Islet precursor cell (in vitro differentiated cells): Measurements from ENCODE around the gene TTLL8.

Source experiments
- DNase-seq: peaks from one replicate; pipeline ENCODE4 v3.0.0-alpha.2; 2018

TTLL8 gene

DNA sequence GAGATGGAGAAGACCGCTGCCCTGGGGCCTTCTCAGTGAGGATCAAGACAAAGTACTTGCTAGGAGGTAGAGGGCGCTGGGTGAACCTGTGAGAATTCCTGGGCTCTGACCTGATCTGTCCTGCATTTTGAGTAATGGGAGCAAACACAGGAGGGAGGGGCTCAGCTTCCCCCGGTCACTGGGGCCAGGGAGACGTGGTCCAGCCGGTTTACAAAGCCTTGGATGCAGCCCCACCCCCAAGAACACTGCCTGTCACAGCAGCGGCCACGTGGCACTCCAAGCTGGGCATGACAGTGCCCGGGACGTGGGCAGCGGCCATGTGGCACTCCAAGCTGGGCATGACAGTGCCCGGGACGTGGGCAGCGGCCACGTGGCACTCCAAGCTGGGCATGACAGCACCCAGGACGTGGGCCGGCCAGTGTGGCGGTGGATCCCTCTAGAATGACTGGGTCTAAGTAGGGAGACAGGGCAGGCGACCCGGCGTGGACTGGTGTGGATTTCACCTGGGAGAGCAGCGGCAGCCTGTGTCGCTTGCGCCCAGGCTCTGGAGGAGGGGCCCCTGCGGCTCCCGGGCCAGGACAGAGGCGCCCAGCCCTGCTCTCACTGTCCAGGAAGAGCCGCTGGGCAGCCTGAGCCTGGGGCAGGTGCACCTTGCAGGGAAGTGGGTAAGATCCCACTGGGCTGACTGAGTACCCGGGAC is 2.5 kb upstream of the TTLL8 start:
- DNase-seq: no peak

DNA sequence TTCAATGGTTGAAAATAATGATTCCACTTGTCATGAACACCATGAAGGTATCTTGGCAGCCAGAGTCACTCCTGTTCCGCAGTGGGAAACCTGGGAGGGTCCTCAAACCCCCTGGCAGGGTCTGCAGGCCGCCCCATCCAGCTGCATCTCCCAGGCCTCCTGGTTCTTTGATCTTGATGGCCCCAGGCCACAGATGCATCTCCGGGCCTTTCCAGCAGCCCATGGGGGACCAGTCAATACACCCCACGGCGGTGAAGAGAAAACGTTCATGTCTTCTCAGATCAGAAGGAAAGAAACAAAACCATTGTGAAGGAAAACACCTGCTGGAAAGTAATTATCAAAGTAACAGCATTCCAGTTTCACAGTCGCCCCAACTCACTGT is 1.8 kb upstream of the TTLL8 start:
- no peak for DNase-seq

DNA sequence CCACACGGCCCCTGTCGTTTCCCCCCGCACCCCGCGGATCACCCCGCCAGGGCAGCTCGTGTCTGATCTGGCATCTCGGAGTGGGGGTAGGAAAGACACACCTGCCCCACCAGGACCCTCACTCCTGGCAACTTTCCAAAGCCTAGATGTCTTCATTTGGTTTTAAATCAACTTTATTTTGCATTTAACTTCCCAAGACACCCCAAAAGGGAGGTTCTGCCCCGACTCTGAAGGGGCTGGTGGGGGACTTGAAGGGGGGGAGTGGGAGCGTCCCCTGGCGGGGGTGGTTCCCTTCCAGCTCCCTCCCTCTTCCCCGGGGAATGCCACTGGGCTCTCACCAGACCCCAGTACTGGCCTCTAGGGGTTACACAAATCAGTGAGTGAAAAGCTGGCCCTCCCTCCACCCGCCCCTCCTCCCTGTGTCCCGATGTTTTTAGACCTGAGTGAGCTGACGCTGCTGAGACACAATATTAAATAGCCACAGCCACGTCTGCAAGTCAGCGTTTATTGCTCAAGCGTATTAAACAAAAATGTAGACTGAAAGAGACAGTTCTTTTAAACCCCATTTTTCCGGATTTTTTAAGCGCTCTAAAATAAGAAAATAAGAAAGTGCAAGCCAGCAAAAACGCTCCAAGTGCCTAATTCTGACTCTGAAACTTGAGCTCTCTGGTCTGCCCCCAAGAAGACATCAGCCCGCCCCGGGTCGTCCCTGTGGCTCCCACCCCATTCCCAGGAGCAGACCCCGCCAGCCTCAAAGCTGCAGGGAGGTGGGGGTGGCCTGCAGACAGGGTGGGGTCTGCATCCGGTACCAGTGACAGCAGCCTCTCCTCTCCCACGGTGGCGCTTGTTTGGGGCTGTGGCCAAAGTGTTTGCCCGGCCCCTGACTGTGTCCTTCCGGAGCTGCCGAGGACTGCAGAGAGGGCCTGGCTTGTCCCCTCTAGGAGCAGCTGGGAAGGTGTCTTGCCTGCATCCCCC is 1.1 kb upstream of the TTLL8 start:
- DNase-seq: no peak

DNA sequence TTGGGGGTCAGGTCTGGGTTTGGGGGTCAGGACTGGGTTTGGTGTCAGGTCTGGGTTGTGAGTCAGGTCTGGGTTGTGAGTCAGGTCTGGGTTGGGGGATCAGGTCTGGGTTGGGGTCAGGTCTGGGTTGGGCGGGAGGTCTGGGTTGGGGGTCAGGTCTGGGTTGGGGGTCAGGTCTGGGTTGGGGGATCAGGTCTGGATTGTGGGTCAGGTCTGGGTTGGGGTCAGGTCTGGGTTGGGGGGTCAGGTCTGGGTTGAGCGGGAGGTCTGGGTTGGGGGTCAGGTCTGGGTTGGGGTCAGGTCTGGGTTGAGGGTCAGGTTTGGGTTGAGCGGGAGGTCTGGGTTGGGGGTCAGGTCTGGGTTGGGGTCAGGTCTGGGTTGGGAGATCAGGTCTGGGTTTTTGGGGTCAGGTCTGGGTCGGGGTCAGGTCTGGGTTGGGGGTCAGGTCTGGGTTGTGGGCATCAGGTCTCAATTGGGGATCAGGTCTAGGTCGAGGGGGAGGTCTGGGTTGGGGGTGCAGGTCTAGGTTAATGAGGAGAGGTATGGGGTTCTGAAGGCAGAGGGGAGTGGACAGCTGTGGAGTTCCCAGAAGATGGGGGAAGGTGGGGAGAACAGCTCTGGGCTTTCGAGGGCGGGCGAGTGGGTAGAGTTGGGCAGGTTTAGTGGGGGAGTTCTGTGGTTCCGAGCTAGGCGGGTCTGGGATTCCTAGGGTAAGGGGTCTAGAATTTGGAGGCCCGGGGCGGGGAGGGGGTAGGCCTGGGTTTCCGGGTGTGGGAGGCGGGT is 629 bp downstream of the TTLL8 start:
- DNase-seq: no peak

GRCh38 chr22:50056214-50056972 is 1.7 kb downstream of the TTLL8 start:
- DNase-seq: no peak

DNA sequence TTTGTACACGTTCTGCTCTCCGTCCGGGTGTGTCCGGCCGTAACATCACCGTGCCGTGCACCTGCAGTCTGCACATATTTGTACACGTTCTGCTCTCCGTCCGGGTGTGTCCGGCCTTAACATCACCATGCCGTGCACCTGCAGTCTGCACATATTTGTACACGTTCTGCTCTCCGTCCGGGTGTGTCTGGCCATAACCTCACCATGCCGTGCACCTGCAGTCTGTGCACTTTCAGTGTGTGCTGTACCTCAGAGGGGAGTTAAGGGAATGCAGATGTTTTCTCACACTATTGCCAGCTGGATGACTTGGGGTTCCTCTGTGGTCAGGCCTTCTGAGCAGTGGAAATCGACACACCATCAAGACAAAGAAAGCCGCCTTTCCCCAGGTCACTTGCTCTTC is 4.2 kb downstream of the TTLL8 start:
- no peak for DNase-seq

DNA sequence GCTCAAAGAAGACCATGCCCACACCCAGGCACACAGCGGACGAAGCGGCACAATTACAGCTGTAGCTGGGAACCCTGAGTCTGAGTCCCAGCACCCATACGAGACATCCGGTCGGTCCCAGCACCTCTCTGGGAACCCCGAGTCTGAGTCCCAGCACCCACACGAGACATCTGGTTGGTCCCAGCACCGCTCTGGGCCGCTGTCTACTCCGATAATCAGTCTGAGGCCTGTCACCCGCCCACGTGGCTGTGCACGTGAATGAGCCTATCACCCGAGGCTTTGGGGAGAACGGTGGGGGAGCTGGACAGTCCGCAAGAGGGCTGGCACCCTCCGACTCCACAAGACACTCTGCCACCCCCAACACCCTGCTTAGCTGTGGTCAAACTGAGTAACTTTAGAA is 6.2 kb downstream of the TTLL8 start:
- DNase-seq: no peak

GRCh38 chr22:50049299-50050195 is 8.6 kb downstream of the TTLL8 start:
- DNase-seq: no peak

GRCh38 chr22:50048836-50049235 is 9.3 kb downstream of the TTLL8 start:
- DNase-seq: no peak

- DNase-seq: no peak
Observed at GRCh38 chr22:50048061-50048765, 9.9 kb downstream of the TTLL8 start.

DNA sequence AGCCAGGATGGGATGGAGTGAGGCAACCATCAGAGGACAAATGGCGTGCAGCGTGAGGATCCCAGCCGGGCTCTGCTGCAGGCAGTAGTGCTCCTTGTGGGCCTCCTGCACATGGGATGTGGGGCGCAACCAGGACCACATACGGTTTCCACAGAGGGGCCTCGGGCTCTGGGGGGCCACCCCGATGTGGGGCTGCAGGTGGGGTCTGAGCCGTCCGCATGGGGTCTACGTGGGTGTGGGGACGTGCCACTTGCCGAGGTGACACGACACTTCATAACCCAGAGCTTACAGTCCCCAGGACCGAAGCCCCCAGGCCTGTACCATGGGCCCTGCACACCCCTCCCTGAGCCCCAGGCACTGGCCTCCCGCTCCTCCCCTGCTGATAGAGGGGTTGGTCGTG is 10.8 kb downstream of the TTLL8 start:
- DNase-seq: no peak

DNA sequence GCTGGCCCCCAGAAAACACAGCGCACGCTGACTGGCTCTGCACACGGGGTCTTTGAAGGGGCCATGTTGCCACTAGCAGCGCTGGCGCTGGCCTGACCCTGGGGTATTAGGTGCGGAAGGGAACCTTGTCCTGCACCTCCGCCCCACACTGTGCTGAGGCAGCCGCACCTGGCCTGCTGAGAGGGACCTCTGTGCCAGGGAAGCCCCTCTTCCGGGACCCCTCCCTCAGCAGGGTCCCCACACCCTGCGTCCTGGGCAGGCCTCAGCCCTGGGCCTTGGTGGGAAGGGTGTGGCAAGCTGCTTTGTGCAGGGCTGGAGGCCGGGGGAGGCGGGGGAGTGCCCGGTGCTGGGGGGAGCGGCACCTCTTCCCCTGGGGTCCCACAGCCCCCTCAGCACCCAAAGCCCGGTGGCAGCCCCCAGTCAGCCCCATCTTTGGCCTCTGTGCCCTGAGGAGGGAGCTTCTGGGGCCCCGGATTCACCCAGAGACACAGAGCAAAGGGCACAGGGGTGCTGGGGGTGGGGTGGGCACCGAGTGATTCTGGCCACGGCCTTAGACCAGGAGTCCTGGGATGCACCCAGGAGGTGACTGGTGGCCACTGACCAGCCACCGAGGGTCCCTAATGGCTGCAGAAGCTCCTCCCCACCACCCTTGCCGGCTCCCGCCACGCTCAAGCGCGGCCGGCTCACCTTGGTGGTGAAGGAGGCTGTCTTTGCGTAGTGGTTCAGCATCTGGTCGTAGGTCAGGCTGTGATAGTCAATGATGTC is 11.4 kb downstream of the TTLL8 start:
- no peak for DNase-seq

DNA sequence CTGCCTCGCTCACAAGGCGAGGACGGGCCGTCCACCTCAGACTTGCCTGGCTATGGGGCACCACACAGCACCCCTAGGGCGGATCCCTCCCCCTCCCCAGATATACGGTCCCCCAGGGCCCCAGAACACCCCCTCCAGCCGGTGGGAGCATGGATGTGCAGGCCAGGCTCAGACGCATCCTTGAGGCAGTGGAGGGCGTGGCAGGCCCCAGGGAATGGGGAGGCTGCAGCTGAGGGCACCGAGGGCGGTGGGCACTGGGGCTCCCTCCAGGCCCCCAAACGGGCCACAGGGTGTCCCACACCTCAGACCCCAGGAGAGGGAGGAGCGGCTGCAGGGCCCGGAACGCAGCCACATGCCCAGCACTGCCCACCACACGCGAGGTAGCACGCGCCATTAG is 12.1 kb downstream of the TTLL8 start:
- no peak for DNase-seq

DNA sequence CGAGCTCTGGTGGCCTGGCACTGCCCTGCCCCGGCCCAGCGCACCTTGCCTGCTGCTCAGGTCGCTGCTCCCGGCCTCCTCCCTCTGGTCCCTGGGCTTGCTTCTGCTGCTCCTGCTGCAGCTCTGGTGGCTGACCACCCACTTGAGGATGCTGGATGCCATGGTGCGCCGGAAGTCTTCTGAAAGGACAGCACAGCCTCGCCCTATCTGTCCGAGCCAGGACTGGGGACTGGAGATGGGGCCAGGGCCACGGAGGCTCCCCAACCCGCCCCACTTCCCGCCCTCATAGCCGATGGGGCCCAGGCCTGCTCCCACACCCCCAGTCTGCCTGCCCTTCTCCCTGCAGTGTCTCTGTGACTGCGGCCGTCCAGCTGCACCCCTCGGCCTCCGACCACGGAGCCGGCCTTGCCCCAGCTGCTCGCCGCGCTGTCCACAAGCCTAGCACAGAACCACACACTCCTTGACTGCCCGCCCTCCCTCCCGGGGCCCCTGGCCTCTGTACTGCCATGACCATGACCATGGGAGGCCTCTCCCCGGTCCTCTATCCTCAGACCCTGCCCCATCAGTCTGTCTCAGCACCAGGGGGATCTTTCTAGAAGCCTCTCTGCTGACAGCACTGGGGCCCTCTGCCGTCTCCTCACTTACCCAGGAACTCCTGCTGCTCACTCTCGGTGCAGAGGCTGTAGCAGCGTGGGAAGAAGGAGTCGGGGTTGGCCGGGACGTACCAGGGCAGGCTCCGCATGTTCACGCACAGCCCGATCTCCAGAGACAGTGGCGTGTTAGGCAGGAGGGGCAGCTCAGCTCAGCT is 12.7 kb downstream of the TTLL8 start:
- DNase-seq: no peak

DNA sequence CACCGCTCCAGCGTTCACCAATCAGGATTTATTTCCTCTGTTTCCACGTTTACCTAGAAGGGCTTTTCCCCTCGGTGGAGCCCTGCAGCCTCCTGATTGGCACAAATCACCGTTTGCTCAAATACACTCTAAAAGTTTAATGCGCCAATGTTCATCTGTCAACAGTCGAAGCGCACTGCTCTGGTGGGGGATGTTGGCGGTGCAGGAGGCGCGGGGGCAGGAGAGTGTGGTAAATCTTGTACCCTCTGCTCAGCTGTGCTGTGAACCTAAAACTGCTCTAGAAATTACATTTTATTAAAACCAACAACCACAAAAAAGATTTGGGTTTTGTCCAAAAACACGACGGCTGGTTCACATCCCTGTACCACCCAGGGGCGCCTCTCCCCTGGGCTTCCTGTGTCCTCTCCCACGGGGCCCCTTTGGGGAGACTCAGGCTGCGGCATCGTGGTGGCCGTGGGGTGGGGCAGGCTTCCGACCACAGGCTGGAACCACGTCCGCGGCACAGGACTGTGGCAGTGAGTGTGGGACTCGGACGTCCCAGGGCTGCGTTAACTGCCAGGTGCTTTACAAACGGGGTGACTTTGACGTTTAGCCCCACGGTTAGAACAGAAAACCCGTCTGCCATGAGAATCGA is 13.5 kb downstream of the TTLL8 start:
- no peak for DNase-seq

DNA sequence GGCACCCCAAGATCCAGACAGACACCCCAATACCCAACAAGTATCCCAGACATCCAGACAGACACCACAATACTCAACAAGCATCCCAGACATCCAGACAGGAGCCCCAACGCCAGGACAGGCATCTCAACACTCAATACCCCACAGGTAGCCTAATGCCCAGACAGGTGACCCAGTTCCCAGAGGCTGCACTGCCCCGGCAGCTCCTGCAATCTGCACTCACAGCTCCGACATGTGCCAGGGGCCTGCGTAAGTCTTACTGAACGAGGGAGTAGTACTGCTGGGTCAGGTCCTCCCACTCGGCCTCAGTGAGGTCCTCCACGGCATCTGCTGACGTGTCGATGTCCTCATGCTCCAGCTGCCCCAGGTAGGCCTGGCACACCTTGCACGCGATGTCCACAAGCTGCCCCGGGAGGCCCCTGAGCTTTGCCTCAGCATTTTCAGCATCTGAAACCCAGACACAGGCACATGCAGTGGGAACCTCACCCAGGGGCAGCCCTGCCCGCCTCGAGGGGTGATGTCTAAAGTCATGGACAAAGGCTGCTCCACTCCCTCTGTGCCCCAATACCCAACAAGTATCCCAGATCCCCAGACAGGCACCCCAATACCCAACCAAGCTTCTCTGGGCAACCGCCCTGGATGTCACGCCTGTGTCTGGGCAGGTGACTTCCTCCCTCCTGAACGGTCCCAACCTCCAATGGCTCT is 16.6 kb downstream of the TTLL8 start:
- DNase-seq: no peak

DNA sequence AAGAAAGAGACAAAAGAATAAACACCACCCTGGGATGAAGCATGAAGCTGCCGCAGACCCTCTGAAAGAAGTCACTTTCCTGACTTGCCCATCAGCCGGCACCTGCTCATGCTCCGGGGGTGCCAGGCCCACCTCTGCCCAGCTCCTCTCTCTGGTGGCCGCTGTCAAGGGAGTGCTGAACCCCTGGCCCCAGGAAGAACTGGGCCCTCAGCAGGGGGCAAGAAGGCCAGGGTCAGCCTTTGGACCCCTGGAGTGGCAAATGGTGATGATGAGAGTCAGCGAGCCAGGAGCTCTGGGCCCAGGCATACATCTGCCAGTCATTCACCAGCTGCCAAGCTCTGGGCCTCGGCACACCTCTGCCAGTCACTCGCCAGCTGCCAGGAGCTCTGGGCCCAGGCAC is 17.4 kb downstream of the TTLL8 start:
- no peak for DNase-seq
